Activated B cell treated with CpG ODN at 0.5 μM for 24 hours (primary cell): ENCODE results near the gene CNOT6L. TPM values are rescaled to one million over a fixed set of nuclear protein-coding genes. Genes with fewer than 3 reads are reported as not detected.

Source experiments
- ATAC-seq: fragments of 200-7000 bp; cut with Tn5 transposase; one replicate; pipeline ENCODE4 v1.10.0; 2021; ENCODE audit warnings: low read depth, mild to moderate bottlenecking, moderate library complexity
- CTCF ChIA-PET: fragments of 350-600 bp; sonication (Branson Sonifier 250); formaldehyde crosslinking; loops from one replicate; lab custom pipeline; 2021; ENCODE audit warnings: antibody characterized with exemption; lab: Charles Lee
- POLR2A ChIA-PET: fragments of 350-600 bp; sonication (Branson Sonifier 250); formaldehyde crosslinking; loops from one replicate; lab custom pipeline; 2021; ENCODE audit warnings: antibody characterized with exemption; lab: Charles Lee
- DNase-seq: peaks from one replicate; pipeline ENCODE4 v3.0.0; 2022
- H3K27ac Mint-ChIP-seq: one replicate; pipeline ENCODE4 v1.8.0; 2020; ENCODE audit warnings: mixed read lengths
- H3K27me3 Mint-ChIP-seq: one replicate; pipeline ENCODE4 v1.8.0; 2021; ENCODE audit warnings: mixed read lengths
- H3K36me3 Mint-ChIP-seq: one replicate; pipeline ENCODE4 v1.8.0; 2021; ENCODE audit warnings: low read depth, mixed read lengths
- H3K4me1 Mint-ChIP-seq: one replicate; pipeline ENCODE4 v1.8.0; 2021; ENCODE audit warnings: mixed read lengths
- H3K4me3 Mint-ChIP-seq: one replicate; pipeline ENCODE4 v1.8.0; 2020; ENCODE audit warnings: mild to moderate bottlenecking, mixed read lengths
- H3K9me3 Mint-ChIP-seq: one replicate; pipeline ENCODE4 v1.8.0; 2020; ENCODE audit warnings: mixed read lengths
- CTCF ChIP-seq: fragments of 200-600 bp; IDR thresholded peaks from one replicate; pipeline ENCODE4 v1.8.0; 2022; ENCODE audit warnings: antibody characterized with exemption, mild to moderate bottlenecking
- intact Hi-C: fragments of 100-400 bp; cut with micrococcal nuclease; formaldehyde crosslinking; loops from one replicate; pipeline ENCODE4 v1.15.1; 2024
- total RNA-seq: library from RNA; stranded (reverse); gene quantifications from 2 replicates; pipeline ENCODE4 v1.2.3, GENCODE V29; 2022

Gene CNOT6L
- total RNA-seq, 1 donor from 2014 or later = 75.3 TPM

GRCh38 chr4:77665381-77666069 is 153.6 kb downstream of the CNOT6L start:
- Mint-ChIP-seq H3K4me1 (no peaks in the 10 kb centered on the region), H3K36me3 (no peaks in the 10 kb centered on the region), H3K9me3 (no peaks in the 10 kb centered on the region), H3K27ac (no peak overlapping the region), H3K27me3 (peaks cover under 1% of the 10 kb centered on the region), H3K4me3 (no peak overlapping the region)
- TF ChIP-seq CTCF = no peak
- ATAC-seq = no peak
- no peak for DNase-seq
- intact Hi-C loops = no loop called here
- ChIA-PET POLR2A (interaction anchor here (0.6 to 0.7 kb wide), 2 partner anchors 55 to 1948 kb away, joined by 3 read pairs; no protein-coding TSS in a partner anchor), CTCF (no interaction called here)

Other genes starting within 250 kb of the CNOT6L start
- gene CXCL13, start 213.5 kb downstream of the CNOT6L start, total RNA-seq = 0.44 TPM in 1 of 2 replicates, not detected in the other
- gene MRPL1, start 43.5 kb upstream of the CNOT6L start, total RNA-seq = 31.7 and 38.3 TPM in 2 replicates
- not detected in 2 replicates for gene FRAS1, start 238.0 kb upstream of the CNOT6L start, total RNA-seq